NCI-H128 (cell line): ENCODE results near the gene PEX7.
"Not testable (repeated sequence)": the region's sequence is repeated elsewhere in the genome, so short reads cannot be mapped to it uniquely, and the experiment has no call there.

Experiments used
- DNase-seq: peaks from one replicate; lab custom pipeline; 2025; ENCODE audit not compliant: unreplicated experiment; lab: John Stamatoyannopoulos, UW

The PEX7 gene

GRCh38 chr6:136895901-136896300 is 73.5 kb downstream of the PEX7 start:
- no peak for DNase-seq

GRCh38 chr6:136897071-136897470 is 74.7 kb downstream of the PEX7 start:
- no peak for DNase-seq

- no peak for DNase-seq
Measured at GRCh38 chr6:136901212-136901784, 78.9 kb downstream of the PEX7 start.

- not testable (repeated sequence) for DNase-seq
Measured at GRCh38 chr6:136904477-136904876, 82.1 kb downstream of the PEX7 start.

GRCh38 chr6:136914947-136915346 is 92.6 kb downstream of the PEX7 start:
- no peak for DNase-seq

- DNase-seq = no peak
Measured at GRCh38 chr6:136918706-136919105, 96.3 kb downstream of the PEX7 start.

- no peak for DNase-seq
Measured at GRCh38 chr6:136920216-136920615, 97.8 kb downstream of the PEX7 start.

- DNase-seq = no peak
Measured at GRCh38 chr6:136920671-136921380, 98.4 kb downstream of the PEX7 start.

GRCh38 chr6:136921381-136921935 is 99.1 kb downstream of the PEX7 start:
- DNase-seq = no peak

- DNase-seq = no peak
Measured at GRCh38 chr6:136921936-136922684, 99.7 kb downstream of the PEX7 start, which contains the start of gene SLC35D3. Gene SLC35D3, plus strand, starts transcription at chr6:136922301. Its CDS starts 128 bp downstream, at chr6:136922429.

- no peak for DNase-seq
Measured at GRCh38 chr6:136922685-136923006, 100.3 kb downstream of the PEX7 start.

- no peak for DNase-seq
Measured at GRCh38 chr6:136923116-136923953, 100.9 kb downstream of the PEX7 start.

GRCh38 chr6:136923954-136924673 is 101.7 kb downstream of the PEX7 start:
- no peak for DNase-seq

- no peak for DNase-seq
Measured at GRCh38 chr6:136926383-136926782, 104.0 kb downstream of the PEX7 start.

GRCh38 chr6:136927292-136927691 is 104.9 kb downstream of the PEX7 start:
- no peak for DNase-seq

GRCh38 chr6:136930528-136930927 is 108.1 kb downstream of the PEX7 start:
- no peak for DNase-seq

- DNase-seq = no peak
Measured at GRCh38 chr6:136932599-136932998, 110.2 kb downstream of the PEX7 start.

- no peak for DNase-seq
Measured at GRCh38 chr6:136945072-136945471, 122.7 kb downstream of the PEX7 start.

GRCh38 chr6:136945711-136946121 is 123.3 kb downstream of the PEX7 start:
- no peak for DNase-seq

- no peak for DNase-seq
Measured at GRCh38 chr6:136947037-136947436, 124.6 kb downstream of the PEX7 start.
